ENCODE measurements around the gene ASAP2.

Gene ASAP2

DNA sequence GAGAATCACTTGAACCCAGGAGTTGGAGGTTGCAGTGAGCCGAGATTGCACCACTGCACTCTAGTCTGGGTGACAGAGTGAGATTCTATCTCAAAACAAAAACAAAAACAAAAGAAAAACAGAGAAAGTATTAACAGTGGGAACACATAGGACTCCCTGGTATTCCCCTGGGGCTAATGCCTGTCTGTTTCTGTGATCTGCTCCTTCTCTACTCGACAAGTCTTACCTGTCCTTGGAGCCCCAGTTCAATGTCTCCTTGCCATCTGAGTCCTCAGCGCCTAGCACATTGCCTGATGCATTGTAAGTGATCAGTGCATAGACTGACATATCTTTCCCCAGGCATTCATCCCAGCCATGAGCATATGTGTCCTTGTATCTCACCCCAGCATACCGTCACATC lies 85.8 kb downstream of the ASAP2 start:
- H3K4me1 ChIP-seq (ENCODE audit: control insufficient read depth, insufficient read depth, low read length) = peaks cover 19% of the 10 kb centered on the region
- no peaks in the 10 kb centered on the region for H3K36me3 ChIP-seq (ENCODE audit: control insufficient read depth, insufficient read depth, low read length)
- H3K27me3 ChIP-seq (ENCODE audit: control insufficient read depth, insufficient read depth, low read length) = no peaks in the 10 kb centered on the region
- no peak overlapping the region for H3K9ac ChIP-seq (ENCODE audit: low read depth, low read length)
- H3K4me3 ChIP-seq (ENCODE audit: low read depth, low read length) = no peak overlapping the region
- H3K9me3 ChIP-seq (ENCODE audit: control insufficient read depth, insufficient read depth, low read length) = no peaks in the 10 kb centered on the region
- no peak overlapping the region for H3K27ac ChIP-seq (ENCODE audit: low read depth, low read length)

DNA sequence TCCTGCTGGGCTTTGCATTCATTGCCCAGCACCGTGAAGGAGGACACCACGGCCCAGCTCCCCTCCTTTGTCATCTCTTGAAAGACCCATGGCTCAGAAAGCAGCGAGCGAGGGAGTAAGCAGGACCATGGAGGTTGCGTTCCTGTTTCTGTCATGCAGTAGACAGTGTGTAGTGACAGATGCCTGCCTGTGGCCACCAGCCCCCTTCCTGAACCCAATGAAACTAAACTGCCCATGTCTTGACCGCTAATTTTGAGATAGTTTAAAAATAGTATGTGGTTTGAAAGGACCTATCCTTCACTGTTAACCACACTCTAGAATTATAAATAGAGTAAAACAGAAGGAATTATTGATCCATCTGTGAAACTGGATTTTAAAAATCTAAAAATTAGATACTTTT lies 88.2 kb downstream of the ASAP2 start:
- H3K27ac ChIP-seq (ENCODE audit: low read depth, low read length) = no peak overlapping the region
- H3K9ac ChIP-seq (ENCODE audit: low read depth, low read length) = no peak overlapping the region
- H3K36me3 ChIP-seq (ENCODE audit: control insufficient read depth, insufficient read depth, low read length) = no peaks in the 10 kb centered on the region
- no peaks in the 10 kb centered on the region for H3K27me3 ChIP-seq (ENCODE audit: control insufficient read depth, insufficient read depth, low read length)
- H3K4me3 ChIP-seq (ENCODE audit: low read depth, low read length) = no peak overlapping the region
- H3K9me3 ChIP-seq (ENCODE audit: control insufficient read depth, insufficient read depth, low read length) = no peaks in the 10 kb centered on the region
- peaks cover 1% of the 10 kb centered on the region for H3K4me1 ChIP-seq (ENCODE audit: control insufficient read depth, insufficient read depth, low read length)

DNA sequence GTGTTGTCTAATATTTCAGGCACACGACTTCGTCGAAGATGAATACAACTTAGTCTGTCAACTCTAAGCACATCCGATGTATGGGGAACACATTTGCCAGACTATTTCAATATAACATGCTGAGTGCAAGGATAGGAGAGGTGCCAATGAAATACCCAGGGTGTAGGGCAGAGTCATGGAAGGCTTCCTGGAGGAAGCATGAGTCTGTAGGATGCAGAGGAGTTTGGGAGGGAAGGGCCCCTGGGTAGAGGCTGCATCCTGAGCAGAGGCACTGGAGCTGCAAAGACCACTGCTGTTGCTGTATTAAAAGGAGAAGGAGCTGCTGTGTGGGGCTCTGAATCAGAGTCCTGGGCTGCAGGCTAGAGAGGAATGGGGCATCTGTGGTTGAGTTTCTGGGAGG lies 89.9 kb downstream of the ASAP2 start:
- no peaks in the 10 kb centered on the region for H3K4me1 ChIP-seq (ENCODE audit: control insufficient read depth, insufficient read depth, low read length)
- H3K9ac ChIP-seq (ENCODE audit: low read depth, low read length) = no peak overlapping the region
- no peaks in the 10 kb centered on the region for H3K36me3 ChIP-seq (ENCODE audit: control insufficient read depth, insufficient read depth, low read length)
- no peaks in the 10 kb centered on the region for H3K27me3 ChIP-seq (ENCODE audit: control insufficient read depth, insufficient read depth, low read length)
- H3K27ac ChIP-seq (ENCODE audit: low read depth, low read length) = no peak overlapping the region
- no peaks in the 10 kb centered on the region for H3K9me3 ChIP-seq (ENCODE audit: control insufficient read depth, insufficient read depth, low read length)
- no peak overlapping the region for H3K4me3 ChIP-seq (ENCODE audit: low read depth, low read length)

DNA sequence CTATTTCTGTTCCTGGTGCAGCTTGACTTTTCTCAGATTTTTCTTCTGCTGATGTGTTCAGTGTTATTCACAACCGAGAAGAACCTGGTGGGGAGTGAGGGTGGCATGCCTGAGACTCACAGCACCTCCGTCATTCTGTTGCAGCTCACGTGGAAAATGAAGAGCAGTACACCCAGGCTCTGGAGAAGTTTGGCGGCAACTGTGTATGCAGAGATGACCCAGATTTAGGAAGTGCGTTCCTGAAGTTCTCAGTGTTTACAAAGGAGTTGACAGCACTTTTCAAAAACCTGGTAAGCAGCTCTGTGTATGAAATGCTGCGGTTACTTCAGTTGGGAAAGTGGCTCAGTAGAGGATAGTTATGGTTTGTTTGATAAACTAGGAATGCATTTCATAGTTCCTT lies 90.5 kb downstream of the ASAP2 start:
- Histone ChIP-seq H3K9me3 (ENCODE audit: control insufficient read depth, insufficient read depth, low read length) (no peaks in the 10 kb centered on the region), H3K4me1 (ENCODE audit: control insufficient read depth, insufficient read depth, low read length) (no peaks in the 10 kb centered on the region), H3K27ac (ENCODE audit: low read depth, low read length) (no peak overlapping the region), H3K4me3 (ENCODE audit: low read depth, low read length) (no peak overlapping the region), H3K9ac (ENCODE audit: low read depth, low read length) (no peak overlapping the region), H3K36me3 (ENCODE audit: control insufficient read depth, insufficient read depth, low read length) (no peaks in the 10 kb centered on the region), H3K27me3 (ENCODE audit: control insufficient read depth, insufficient read depth, low read length) (no peaks in the 10 kb centered on the region)

DNA sequence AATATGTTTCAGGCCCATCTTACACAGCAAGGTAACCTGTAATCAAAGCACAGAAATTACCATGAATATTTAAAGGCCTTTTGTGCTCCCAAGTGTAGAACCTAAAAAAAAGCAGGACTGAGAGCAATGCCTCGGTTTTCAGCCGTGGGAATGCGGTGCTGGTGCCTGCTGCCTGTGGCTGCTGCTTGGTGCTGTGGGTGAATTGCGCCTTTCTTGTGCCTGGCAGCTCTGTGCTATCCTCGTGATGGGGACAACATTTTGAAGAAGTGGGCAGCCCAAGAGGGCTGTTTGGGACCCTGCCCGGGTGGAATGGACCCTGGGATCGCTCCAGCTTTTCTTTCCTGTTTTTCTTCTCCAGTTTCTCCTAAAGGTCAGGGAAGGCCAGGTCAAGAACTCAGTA lies 91.2 kb downstream of the ASAP2 start:
- Histone ChIP-seq H3K9me3 (ENCODE audit: control insufficient read depth, insufficient read depth, low read length) (no peaks in the 10 kb centered on the region), H3K4me1 (ENCODE audit: control insufficient read depth, insufficient read depth, low read length) (no peaks in the 10 kb centered on the region), H3K9ac (ENCODE audit: low read depth, low read length) (no peak overlapping the region), H3K27ac (ENCODE audit: low read depth, low read length) (no peak overlapping the region), H3K4me3 (ENCODE audit: low read depth, low read length) (no peak overlapping the region), H3K36me3 (ENCODE audit: control insufficient read depth, insufficient read depth, low read length) (no peaks in the 10 kb centered on the region), H3K27me3 (ENCODE audit: control insufficient read depth, insufficient read depth, low read length) (no peaks in the 10 kb centered on the region)

DNA sequence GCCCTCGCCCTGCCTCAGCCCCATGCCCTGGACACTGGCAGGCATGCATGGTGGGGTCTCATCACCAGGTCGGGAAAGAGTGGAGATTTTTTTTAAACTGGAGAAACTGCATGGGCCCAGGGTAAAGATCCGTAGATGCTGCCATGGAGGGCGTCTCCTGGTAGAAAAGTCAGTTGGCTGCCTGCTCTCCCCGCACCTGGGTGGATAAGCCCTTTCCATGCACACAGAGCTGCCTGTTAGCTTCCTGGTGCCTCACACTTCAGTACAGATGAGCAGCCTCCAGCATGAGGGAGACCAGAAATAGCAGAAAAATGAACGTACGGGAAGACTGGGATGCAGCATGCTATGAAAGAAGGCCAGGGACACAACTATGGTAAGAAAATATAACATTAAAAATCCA lies 92.0 kb downstream of the ASAP2 start:
- no peaks in the 10 kb centered on the region for H3K9me3 ChIP-seq (ENCODE audit: control insufficient read depth, insufficient read depth, low read length)
- H3K27me3 ChIP-seq (ENCODE audit: control insufficient read depth, insufficient read depth, low read length) = no peaks in the 10 kb centered on the region
- H3K36me3 ChIP-seq (ENCODE audit: control insufficient read depth, insufficient read depth, low read length) = no peaks in the 10 kb centered on the region
- no peak overlapping the region for H3K9ac ChIP-seq (ENCODE audit: low read depth, low read length)
- no peak overlapping the region for H3K4me3 ChIP-seq (ENCODE audit: low read depth, low read length)
- H3K27ac ChIP-seq (ENCODE audit: low read depth, low read length) = no peak overlapping the region
- H3K4me1 ChIP-seq (ENCODE audit: control insufficient read depth, insufficient read depth, low read length) = no peaks in the 10 kb centered on the region

DNA sequence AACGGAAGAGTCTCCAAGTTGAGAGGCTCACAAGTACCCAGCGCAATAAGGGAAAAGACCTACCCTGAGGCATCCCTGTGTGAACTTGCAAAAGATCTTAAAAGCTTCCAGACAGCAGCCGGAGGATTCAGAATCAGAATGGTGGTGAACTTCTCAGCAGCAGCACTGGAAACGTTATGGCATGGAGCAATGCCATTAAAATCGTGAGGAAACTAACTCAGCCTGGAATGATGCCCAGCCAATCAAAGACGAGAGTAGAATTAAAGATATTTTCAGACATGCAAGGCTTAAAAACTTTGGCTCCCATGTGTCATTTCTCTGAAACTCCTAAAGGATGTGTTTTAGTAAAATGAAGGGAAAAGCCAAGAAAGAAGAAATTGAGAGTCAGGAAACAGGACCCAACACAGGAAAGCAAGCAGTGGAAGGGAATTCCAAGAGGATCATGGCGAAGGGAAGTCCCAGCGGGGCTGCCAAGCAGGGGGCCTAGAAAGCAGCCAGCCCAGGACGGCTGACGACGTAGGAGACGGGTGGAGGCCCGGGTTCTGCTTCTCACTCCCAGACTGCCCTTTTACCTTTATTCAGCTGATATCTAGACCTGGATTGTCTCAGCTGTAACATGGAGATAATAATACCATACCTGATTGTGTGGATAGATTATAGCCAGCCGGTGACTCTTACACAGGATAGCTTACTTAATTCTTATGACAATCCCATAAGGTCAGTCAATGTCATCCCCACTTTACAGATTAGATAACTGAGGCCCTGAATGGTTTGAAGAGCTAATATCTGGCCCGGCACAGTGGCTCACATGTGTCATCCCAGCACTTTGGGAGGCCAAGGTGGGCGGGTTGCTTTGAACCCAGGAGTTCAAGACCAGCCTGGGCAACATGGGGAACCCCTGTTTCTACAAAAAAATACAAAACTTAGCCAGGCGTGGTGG lies 92.8 kb downstream of the ASAP2 start:
- Histone ChIP-seq H3K27ac (ENCODE audit: low read depth, low read length) (no peak overlapping the region), H3K27me3 (ENCODE audit: control insufficient read depth, insufficient read depth, low read length) (no peaks in the 10 kb centered on the region), H3K36me3 (ENCODE audit: control insufficient read depth, insufficient read depth, low read length) (no peaks in the 10 kb centered on the region), H3K4me1 (ENCODE audit: control insufficient read depth, insufficient read depth, low read length) (no peaks in the 10 kb centered on the region), H3K4me3 (ENCODE audit: low read depth, low read length) (no peak overlapping the region), H3K9me3 (ENCODE audit: control insufficient read depth, insufficient read depth, low read length) (no peaks in the 10 kb centered on the region), H3K9ac (ENCODE audit: low read depth, low read length) (no peak overlapping the region)

DNA sequence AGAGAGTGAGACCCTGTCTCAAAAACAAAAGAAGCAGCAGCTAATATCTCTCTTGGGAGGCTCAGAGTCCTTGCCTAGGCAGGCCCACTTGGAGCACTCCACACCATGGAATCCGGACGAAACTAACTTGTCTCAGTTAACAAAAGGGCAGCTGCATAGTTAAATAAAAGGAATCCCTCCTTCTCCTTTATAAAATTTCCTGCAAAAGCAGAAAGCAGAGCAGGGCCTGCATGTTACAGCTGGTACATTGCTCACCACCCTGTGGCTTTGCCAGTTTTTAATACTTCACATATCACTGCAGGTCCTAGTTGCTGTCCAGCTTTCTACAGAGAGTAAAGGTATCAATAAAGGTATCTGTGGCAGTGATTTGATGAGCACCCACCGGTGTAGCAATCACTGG lies 93.6 kb downstream of the ASAP2 start:
- no peaks in the 10 kb centered on the region for H3K4me1 ChIP-seq (ENCODE audit: control insufficient read depth, insufficient read depth, low read length)
- no peaks in the 10 kb centered on the region for H3K9me3 ChIP-seq (ENCODE audit: control insufficient read depth, insufficient read depth, low read length)
- no peak overlapping the region for H3K9ac ChIP-seq (ENCODE audit: low read depth, low read length)
- no peaks in the 10 kb centered on the region for H3K36me3 ChIP-seq (ENCODE audit: control insufficient read depth, insufficient read depth, low read length)
- H3K4me3 ChIP-seq (ENCODE audit: low read depth, low read length) = no peak overlapping the region
- no peak overlapping the region for H3K27ac ChIP-seq (ENCODE audit: low read depth, low read length)
- H3K27me3 ChIP-seq (ENCODE audit: control insufficient read depth, insufficient read depth, low read length) = no peaks in the 10 kb centered on the region

DNA sequence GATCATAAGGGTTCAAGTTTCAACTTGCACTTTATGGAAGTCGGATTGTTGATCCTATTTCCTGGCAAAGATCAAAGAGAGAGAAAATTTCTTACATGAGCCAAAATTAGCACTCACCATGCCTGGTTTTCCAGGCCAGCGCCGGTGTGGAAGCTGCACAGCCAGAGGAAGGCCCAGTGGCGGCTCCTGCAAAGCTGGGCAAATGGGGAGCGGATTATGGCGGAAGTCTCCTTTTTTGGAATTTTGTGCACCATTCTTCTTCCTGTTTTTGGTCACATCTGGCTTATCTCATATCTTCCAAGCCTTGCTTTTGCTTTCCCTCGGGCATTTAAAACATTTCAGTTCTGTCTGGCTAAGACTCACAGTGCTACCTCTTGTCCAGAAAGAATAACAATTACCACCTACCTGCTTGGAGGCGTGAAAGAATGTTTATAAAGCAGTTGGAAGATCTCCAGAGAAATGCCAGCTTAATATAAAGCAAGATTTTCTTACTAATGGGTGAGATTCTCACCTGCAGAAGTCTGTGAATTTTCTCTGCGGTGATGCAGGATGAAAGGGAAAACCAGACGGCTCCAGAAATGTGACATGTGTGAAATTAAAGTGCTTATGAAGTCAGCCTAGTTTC lies 94.3 kb downstream of the ASAP2 start:
- Histone ChIP-seq H3K9me3 (ENCODE audit: control insufficient read depth, insufficient read depth, low read length) (no peaks in the 10 kb centered on the region), H3K4me3 (ENCODE audit: low read depth, low read length) (no peak overlapping the region), H3K36me3 (ENCODE audit: control insufficient read depth, insufficient read depth, low read length) (no peaks in the 10 kb centered on the region), H3K9ac (ENCODE audit: low read depth, low read length) (no peak overlapping the region), H3K27me3 (ENCODE audit: control insufficient read depth, insufficient read depth, low read length) (no peaks in the 10 kb centered on the region), H3K27ac (ENCODE audit: low read depth, low read length) (no peak overlapping the region), H3K4me1 (ENCODE audit: control insufficient read depth, insufficient read depth, low read length) (no peaks in the 10 kb centered on the region)

DNA sequence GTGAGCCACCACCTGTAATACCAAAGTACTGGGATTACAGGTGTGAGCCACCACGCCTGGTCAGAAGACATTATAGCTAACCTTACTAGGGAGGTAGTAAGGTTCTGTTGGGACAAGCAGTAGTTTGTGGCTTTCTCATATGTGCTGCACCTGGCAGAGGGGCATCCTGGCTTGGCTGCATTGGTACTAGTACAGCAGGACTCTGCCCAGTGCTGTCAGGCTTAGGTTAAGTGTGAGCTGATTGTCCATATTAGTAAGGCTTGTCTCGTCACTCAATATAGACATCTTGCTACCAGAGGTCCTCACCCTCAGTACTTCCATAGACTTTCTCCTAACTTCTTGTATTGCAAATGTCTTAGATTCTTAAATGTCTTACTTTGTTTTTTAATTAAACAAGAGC lies 96.1 kb downstream of the ASAP2 start:
- Histone ChIP-seq H3K9me3 (ENCODE audit: control insufficient read depth, insufficient read depth, low read length) (no peaks in the 10 kb centered on the region), H3K27ac (ENCODE audit: low read depth, low read length) (no peak overlapping the region), H3K4me1 (ENCODE audit: control insufficient read depth, insufficient read depth, low read length) (no peaks in the 10 kb centered on the region), H3K36me3 (ENCODE audit: control insufficient read depth, insufficient read depth, low read length) (no peaks in the 10 kb centered on the region), H3K27me3 (ENCODE audit: control insufficient read depth, insufficient read depth, low read length) (no peaks in the 10 kb centered on the region), H3K4me3 (ENCODE audit: low read depth, low read length) (no peak overlapping the region), H3K9ac (ENCODE audit: low read depth, low read length) (no peak overlapping the region)

DNA sequence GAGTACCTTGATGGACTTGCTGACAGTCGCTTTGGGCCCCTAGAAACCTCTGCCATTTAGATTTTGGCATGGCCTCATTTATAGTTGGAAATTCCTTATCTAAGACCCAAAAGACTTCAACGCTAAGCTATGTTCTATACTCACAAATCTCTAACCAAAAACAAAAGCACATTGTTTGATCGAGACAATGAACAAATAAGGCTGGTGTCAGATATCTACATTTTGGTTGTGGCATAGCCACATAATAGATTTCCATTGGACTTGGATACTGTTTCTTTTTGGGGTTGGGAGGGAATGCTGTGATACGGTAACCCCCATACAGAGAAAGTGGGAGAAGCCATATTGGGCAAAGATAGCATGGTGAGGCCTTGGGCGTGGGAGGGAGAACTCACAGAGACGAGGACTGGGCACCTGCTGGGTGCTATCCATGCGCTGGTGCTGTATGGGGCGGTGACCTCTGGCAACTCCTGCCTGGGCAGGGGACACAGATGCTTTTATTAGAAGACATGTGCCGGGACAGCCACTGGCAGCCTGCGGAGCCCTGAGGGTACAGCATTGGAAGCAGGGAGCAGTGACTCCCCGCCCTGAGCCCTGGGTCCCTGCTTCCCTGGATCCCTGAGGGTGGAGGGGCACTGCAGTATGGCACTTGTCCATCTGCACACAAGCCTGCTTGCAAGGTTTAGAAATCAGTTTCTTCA lies 97.1 kb downstream of the ASAP2 start:
- no peaks in the 10 kb centered on the region for H3K27me3 ChIP-seq (ENCODE audit: control insufficient read depth, insufficient read depth, low read length)
- H3K27ac ChIP-seq (ENCODE audit: low read depth, low read length) = no peak overlapping the region
- no peaks in the 10 kb centered on the region for H3K36me3 ChIP-seq (ENCODE audit: control insufficient read depth, insufficient read depth, low read length)
- no peaks in the 10 kb centered on the region for H3K4me1 ChIP-seq (ENCODE audit: control insufficient read depth, insufficient read depth, low read length)
- no peaks in the 10 kb centered on the region for H3K9me3 ChIP-seq (ENCODE audit: control insufficient read depth, insufficient read depth, low read length)
- no peak overlapping the region for H3K4me3 ChIP-seq (ENCODE audit: low read depth, low read length)
- H3K9ac ChIP-seq (ENCODE audit: low read depth, low read length) = no peak overlapping the region
